ENCODE data around the gene DEXI.

DEXI gene

DNA sequence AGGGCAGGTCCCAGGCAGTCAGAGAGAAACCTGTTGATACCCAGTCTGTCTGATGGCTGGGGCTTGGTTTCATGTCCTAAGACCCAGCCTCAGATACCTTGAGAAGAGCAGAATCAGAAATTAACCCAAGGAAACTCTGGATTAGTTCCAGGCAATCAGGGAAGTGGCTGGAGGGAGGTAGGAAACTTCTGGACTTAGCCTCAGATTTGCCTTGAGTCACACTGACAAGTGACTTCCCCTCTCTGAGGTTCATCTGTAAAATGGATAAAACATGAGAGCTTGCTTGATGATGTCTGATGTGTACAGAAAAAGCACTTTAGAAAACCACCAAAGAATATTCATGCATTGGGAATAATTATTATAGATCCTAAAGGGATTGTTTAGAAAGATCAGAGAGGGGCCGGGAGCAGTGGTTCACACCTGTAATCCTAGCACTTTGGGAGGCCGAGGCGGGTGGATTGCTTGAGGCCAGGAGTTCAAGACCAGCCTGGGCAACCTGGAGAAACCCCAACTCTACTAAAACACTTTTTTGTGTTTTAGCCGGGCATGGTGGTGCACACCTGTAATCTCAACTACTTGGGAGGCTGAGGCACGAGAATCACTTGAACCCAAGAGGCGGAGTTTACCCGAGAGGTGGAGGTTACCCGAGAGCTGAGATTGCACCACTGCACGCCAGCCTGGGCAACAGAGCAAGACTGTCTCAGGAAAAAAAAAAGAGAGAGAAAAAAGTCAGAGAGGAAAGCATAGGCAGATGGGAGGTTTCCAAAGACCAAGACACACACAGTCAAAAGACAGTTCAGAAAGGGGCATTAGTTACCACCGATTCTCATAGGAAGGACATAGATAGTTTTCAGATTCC, 61.4 kb downstream of the DEXI start:
- Histone ChIP-seq H3K4me3 (ENCODE audit: low read depth, low read length) (no peak overlapping the region), H3K36me3 (no peaks in the 10 kb centered on the region), H3K4me1 (no peaks in the 10 kb centered on the region), H3K9me3 (no peaks in the 10 kb centered on the region), H3K27me3 (peaks cover 49% of the 10 kb centered on the region)
- no peak for DNase-seq
- TF ChIP-seq, protein P1, sequence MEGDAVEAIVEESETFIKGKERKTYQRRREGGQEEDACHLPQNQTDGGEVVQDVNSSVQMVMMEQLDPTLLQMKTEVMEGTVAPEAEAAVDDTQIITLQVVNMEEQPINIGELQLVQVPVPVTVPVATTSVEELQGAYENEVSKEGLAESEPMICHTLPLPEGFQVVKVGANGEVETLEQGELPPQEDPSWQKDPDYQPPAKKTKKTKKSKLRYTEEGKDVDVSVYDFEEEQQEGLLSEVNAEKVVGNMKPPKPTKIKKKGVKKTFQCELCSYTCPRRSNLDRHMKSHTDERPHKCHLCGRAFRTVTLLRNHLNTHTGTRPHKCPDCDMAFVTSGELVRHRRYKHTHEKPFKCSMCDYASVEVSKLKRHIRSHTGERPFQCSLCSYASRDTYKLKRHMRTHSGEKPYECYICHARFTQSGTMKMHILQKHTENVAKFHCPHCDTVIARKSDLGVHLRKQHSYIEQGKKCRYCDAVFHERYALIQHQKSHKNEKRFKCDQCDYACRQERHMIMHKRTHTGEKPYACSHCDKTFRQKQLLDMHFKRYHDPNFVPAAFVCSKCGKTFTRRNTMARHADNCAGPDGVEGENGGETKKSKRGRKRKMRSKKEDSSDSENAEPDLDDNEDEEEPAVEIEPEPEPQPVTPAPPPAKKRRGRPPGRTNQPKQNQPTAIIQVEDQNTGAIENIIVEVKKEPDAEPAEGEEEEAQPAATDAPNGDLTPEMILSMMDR (IDR thresholded peaks at IDR 0.05; ENCODE audit: low read depth, low read length), result no peak

DNA sequence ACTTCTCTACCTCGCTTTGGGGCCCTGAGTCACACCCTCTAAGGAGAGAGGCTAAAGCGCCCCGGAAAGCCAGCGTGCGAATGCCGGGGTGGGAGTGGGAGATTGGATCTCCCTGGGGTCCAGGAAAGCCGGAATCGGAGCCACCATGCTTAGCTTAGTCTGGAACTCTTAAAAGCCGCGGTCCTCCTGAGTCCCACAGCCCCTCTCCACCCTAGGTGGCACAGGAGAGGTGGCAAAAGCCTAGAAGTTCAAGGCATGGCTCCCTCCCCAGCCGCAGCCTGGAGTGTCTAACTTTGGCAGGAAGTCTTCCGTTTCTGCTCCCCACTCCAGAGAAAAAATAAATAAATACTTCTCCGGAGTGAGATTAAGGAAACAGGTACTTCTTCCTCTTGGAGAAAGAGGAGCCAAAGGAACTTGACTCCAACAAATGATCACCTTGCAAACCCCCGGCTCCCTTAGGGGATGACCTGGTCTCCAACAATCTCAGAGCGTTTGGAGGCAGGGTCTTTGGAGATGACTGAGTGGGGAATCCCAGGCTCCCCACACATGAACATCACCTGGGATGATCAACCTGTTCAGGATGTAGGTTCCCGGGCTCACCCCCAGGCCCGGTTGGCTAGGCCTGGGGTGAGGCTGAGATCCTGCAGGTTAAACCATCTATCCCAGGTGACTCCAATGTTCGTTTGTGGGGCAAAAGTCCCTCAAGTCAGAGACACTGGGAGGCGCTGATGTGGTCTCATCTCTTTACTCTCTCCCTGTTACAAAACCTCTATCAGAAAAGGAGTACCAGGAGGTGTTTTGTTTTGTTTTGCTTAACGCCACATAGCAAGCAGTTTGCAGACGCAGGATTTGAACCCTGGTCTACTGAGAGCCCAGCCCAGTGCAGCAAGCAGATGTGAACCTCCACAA, 62.3 kb downstream of the DEXI start:
- Histone ChIP-seq H3K9me3 (no peaks in the 10 kb centered on the region), H3K27me3 (peaks cover 49% of the 10 kb centered on the region), H3K4me3 (ENCODE audit: low read depth, low read length) (no peak overlapping the region), H3K4me1 (no peaks in the 10 kb centered on the region), H3K36me3 (no peaks in the 10 kb centered on the region)
- DNase-seq, result no peak
- TF ChIP-seq, protein P1 (IDR thresholded peaks at IDR 0.05; ENCODE audit: low read depth, low read length), result no peak
